ENCODE results near the gene CYP46A1.

CYP46A1 gene

DNA sequence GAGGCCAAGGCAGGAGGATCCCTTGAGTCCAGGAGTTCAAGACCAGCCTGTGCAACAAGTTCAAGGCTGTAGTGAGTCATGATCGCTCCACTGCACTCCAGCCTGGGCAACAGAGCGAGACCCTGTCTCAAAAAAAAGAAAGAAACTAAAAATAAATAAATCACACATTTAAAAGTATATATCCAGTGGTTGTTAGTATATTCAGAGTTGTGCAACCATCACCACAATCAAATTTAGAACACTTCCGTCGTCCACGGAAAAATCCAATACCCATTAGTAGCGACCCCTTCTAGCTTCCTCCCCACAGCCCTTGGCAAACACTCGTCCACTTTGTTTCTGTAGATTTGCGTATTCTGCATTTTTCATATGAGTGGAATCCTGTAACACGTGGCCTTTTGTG is 64.4 kb downstream of the CYP46A1 start:
- Histone ChIP-seq H3K4me1 (ENCODE audit: insufficient read depth, low read length, severe bottlenecking) (no peaks in the 10 kb centered on the region), H3K4me2 (ENCODE audit: low read length) (no peak overlapping the region)

DNA sequence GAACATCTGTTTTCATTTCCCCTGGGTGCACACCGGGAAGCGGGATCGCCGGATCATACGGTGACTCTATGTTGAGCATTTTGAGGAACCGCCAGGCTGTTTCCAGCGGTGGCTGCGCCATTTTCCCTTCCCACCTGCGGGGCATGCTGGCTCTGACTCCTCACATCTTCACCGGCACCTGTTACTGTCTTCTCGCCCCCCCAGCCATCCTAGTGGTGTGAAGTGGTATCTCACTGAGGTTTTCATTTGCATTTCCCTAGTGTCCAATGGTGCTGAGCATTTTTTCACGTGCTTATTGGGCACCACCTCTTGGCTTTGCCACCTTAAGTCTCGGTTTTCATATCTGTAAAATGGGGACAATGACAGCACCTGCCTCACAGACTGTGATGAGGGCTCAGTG is 65.0 kb downstream of the CYP46A1 start:
- no peaks in the 10 kb centered on the region for H3K9me3 ChIP-seq (ENCODE audit: low read length)

More for the DNA sequence above, 64.4 kb downstream of the CYP46A1 start:
- Histone ChIP-seq H3K9me3 (ENCODE audit: low read length) (no peaks in the 10 kb centered on the region), H3K27ac (ENCODE audit: low read depth, low read length, poor library complexity, severe bottlenecking) (no peak overlapping the region), H3K36me3 (ENCODE audit: insufficient read depth, low read length) (no peaks in the 10 kb centered on the region), H3K79me2 (ENCODE audit: insufficient read depth, low read length) (no peaks in the 10 kb centered on the region), H3K4me3 (ENCODE audit: low read depth, low read length, poor library complexity, severe bottlenecking) (no peak overlapping the region), H4K20me1 (ENCODE audit: insufficient read depth, low read length) (no peaks in the 10 kb centered on the region), H3K9me2 (ENCODE audit: low read depth, low read length) (no peaks in the 10 kb centered on the region), H3K9ac (ENCODE audit: low read length) (no peak overlapping the region), H3F3A (ENCODE audit: insufficient read depth, low read length) (no peaks in the 10 kb centered on the region), H2AFZ (ENCODE audit: low read length) (no peak overlapping the region), H3K27me3 (ENCODE audit: insufficient read depth, low read length) (peaks cover 9% of the 10 kb centered on the region)
- TF ChIP-seq, protein P1, sequence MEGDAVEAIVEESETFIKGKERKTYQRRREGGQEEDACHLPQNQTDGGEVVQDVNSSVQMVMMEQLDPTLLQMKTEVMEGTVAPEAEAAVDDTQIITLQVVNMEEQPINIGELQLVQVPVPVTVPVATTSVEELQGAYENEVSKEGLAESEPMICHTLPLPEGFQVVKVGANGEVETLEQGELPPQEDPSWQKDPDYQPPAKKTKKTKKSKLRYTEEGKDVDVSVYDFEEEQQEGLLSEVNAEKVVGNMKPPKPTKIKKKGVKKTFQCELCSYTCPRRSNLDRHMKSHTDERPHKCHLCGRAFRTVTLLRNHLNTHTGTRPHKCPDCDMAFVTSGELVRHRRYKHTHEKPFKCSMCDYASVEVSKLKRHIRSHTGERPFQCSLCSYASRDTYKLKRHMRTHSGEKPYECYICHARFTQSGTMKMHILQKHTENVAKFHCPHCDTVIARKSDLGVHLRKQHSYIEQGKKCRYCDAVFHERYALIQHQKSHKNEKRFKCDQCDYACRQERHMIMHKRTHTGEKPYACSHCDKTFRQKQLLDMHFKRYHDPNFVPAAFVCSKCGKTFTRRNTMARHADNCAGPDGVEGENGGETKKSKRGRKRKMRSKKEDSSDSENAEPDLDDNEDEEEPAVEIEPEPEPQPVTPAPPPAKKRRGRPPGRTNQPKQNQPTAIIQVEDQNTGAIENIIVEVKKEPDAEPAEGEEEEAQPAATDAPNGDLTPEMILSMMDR (IDR thresholded peaks at IDR 0.05; ENCODE audit: low read length) = no peak
- no peak for TF ChIP-seq EZH2 (IDR thresholded peaks at IDR 0.05; ENCODE audit: borderline replicate concordance, low read length)

DNA sequence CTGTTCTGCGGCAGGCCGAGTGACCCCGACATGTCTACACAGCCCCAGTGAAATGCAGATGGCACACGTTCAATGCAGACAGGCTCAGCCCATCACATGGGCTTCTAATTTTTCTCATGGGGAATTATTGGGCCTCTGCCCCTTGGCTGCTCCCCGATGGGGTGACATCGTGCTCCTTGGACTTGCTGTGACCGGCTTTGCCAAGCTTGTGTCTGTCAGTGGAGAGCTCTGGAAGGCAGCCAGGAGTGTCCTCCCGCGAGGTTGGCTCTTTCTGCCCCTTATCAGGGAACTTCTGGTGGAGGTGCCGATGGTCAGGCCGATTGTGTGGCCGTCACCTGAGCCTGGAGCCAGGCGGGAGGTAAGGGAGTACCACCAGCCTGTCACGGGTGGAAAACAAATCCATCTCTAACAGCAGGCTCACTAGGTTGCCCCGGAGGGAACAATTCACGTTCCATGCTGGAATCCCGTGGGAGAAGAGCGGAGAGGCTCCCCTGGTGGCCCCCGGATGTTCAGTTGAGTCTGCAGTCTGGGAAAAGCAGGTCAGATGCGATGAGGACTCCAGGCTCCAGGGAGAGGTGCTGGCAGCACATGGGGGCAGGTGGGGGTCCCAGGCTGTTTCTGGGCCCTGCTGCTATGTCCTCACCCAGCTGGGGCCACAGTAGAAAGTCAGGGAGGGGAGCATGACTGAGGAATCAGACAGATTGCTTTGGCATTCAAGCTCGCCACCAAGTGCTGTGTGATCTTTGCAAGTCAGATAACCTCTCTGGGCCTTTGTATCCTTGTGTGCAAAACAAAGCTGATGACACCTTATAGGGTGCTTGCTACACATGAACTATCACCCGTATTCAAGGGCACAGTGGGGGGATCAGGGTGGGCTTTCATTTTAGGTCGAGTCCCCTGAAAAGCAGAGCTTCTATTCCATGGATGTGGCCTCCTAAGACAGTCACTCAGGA is 65.9 kb downstream of the CYP46A1 start:
- Histone ChIP-seq H3K27ac (ENCODE audit: low read depth, low read length, poor library complexity, severe bottlenecking) (no peak overlapping the region), H3K9ac (ENCODE audit: low read length) (no peak overlapping the region), H3K27me3 (ENCODE audit: insufficient read depth, low read length) (peaks cover 9% of the 10 kb centered on the region), H3K79me2 (ENCODE audit: insufficient read depth, low read length) (no peaks in the 10 kb centered on the region), H3K4me2 (ENCODE audit: low read length) (no peak overlapping the region), H3K9me3 (ENCODE audit: low read length) (no peaks in the 10 kb centered on the region), H3K9me2 (ENCODE audit: low read depth, low read length) (no peaks in the 10 kb centered on the region), H3K36me3 (ENCODE audit: insufficient read depth, low read length) (no peaks in the 10 kb centered on the region), H3K4me1 (ENCODE audit: insufficient read depth, low read length, severe bottlenecking) (no peaks in the 10 kb centered on the region), H3K4me3 (ENCODE audit: low read depth, low read length, poor library complexity, severe bottlenecking) (no peak overlapping the region), H3F3A (ENCODE audit: insufficient read depth, low read length) (no peaks in the 10 kb centered on the region), H2AFZ (ENCODE audit: low read length) (no peak overlapping the region), H4K20me1 (ENCODE audit: insufficient read depth, low read length) (no peaks in the 10 kb centered on the region)
- TF ChIP-seq EZH2 (IDR thresholded peaks at IDR 0.05; ENCODE audit: borderline replicate concordance, low read length) = no peak
- TF ChIP-seq, protein P1 (IDR thresholded peaks at IDR 0.05; ENCODE audit: low read length) = no peak

More for the DNA sequence above, 65.0 kb downstream of the CYP46A1 start:
- Histone ChIP-seq H3K36me3 (ENCODE audit: insufficient read depth, low read length) (no peaks in the 10 kb centered on the region), H3K9me2 (ENCODE audit: low read depth, low read length) (no peaks in the 10 kb centered on the region), H2AFZ (ENCODE audit: low read length) (no peak overlapping the region), H3K27ac (ENCODE audit: low read depth, low read length, poor library complexity, severe bottlenecking) (no peak overlapping the region), H3K27me3 (ENCODE audit: insufficient read depth, low read length) (peaks cover 9% of the 10 kb centered on the region), H3K4me3 (ENCODE audit: low read depth, low read length, poor library complexity, severe bottlenecking) (no peak overlapping the region), H3K79me2 (ENCODE audit: insufficient read depth, low read length) (no peaks in the 10 kb centered on the region), H3K9ac (ENCODE audit: low read length) (no peak overlapping the region), H3K4me1 (ENCODE audit: insufficient read depth, low read length, severe bottlenecking) (no peaks in the 10 kb centered on the region), H3F3A (ENCODE audit: insufficient read depth, low read length) (no peaks in the 10 kb centered on the region), H4K20me1 (ENCODE audit: insufficient read depth, low read length) (no peaks in the 10 kb centered on the region), H3K4me2 (ENCODE audit: low read length) (no peak overlapping the region)
- TF ChIP-seq, protein P1 (IDR thresholded peaks at IDR 0.05; ENCODE audit: low read length) = no peak
- TF ChIP-seq EZH2 (IDR thresholded peaks at IDR 0.05; ENCODE audit: borderline replicate concordance, low read length) = no peak
